HCT116 (cell line): Measurements from ENCODE around the gene EML4.
"Not testable (repeated sequence)": the region's sequence is repeated elsewhere in the genome, so short reads cannot be mapped to it uniquely, and the experiment has no call there.

ENCODE experiments used
- CBX3 ChIP-seq: IDR thresholded peaks from 2 replicates; pipeline ENCODE4 v1.6.1; 2012; ENCODE audit warnings: low read depth
- EZH2 ChIP-seq: fragments of 200-600 bp; sonication (generic); IDR thresholded peaks from 2 replicates; pipeline ENCODE4 v1.6.1; 2017; ENCODE audit warnings: antibody characterized with exemption, mixed run types
- JUND ChIP-seq: IDR thresholded peaks from 2 replicates; pipeline ENCODE4 v1.6.1; 2012
- POLR2A ChIP-seq: IDR thresholded peaks from 2 replicates; pipeline ENCODE4 v1.7.0; 2011; ENCODE audit warnings: borderline replicate concordance; ENCODE audit not compliant: insufficient read depth, insufficient read length; ENCODE audit errors: extremely low read depth
- POLR2AphosphoS5 ChIP-seq: IDR thresholded peaks from 2 replicates; pipeline ENCODE4 v1.6.1; 2011; ENCODE audit warnings: mild to moderate bottlenecking, low read depth, low read length, moderate library complexity
- SIN3A ChIP-seq: IDR thresholded peaks from 2 replicates; pipeline ENCODE4 v1.6.1; 2012; ENCODE audit warnings: low read depth
- SP1 ChIP-seq: IDR thresholded peaks from 2 replicates; pipeline ENCODE4 v1.6.1; 2012; ENCODE audit warnings: low read depth
- SRF ChIP-seq: IDR thresholded peaks from 2 replicates; pipeline ENCODE4 v1.6.1; 2012; ENCODE audit warnings: low read depth
- TCF7L2 ChIP-seq: IDR thresholded peaks from 2 replicates; pipeline ENCODE4 v1.7.0; 2011; ENCODE audit warnings: borderline replicate concordance, inconsistent platforms; ENCODE audit not compliant: insufficient read depth, insufficient read length; ENCODE audit errors: extremely low read depth
- YY1 ChIP-seq: IDR thresholded peaks from 2 replicates; pipeline ENCODE4 v1.6.1; 2011; ENCODE audit warnings: low read length, low read depth, moderate library complexity, mild to moderate bottlenecking; ENCODE audit not compliant: insufficient replicate concordance; ENCODE audit errors: extremely low read depth
- ZNF274 ChIP-seq: fragments of 200-500 bp; sonication (Bioruptor generic); IDR thresholded peaks from 2 replicates; pipeline ENCODE4 v1.6.1; 2014; ENCODE audit warnings: mild to moderate bottlenecking, low read depth, low read length, inconsistent platforms
- TF ChIP-seq, protein P1 (sequence below), 3 experiments: fragments of 200-600 bp in 1 of 3; sonication (generic) in 1 of 3; IDR thresholded peaks in 2 of 3; conservative IDR thresholded peaks in 1 of 3; 2 replicates each; pipeline ENCODE4 v1.5.1; 2012 to 2017; ENCODE audit warnings: low read depth in 2 of 3, low read length in 2 of 3, antibody characterized with exemption in 1 of 3, borderline replicate concordance in 1 of 3, control low read depth in 1 of 3, mild to moderate bottlenecking in 1 of 3, mixed read lengths in 1 of 3, mixed run types in 1 of 3, moderate library complexity in 1 of 3; ENCODE audit not compliant: insufficient read depth in 1 of 3
- TF ChIP-seq, protein P2 (sequence below): IDR thresholded peaks from 2 replicates; pipeline ENCODE4 v1.6.1; 2012; ENCODE audit warnings: low read depth

DNA sequence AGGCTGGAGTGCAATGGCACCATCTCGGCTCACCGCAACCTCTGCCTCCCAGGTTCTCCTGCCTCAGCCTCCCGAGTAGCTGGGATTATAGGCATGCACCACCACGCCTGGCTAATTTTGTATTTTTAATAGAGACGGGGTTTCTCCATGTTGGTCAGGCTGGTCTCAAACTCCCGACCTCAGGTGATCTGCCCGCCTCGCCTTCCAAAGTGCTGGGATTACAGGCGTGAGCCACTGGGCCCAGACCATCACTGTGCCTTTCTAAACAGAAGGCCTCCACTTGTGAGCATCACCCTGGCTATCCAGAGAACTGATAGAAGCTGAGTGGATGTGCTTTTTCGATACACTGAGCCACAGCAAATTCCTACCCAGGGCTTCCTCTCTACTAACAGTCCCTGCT, 38.3 kb upstream of the EML4 start:
- not testable (repeated sequence) for TF ChIP-seq ZNF274, SIN3A, JUND, EZH2, TCF7L2, YY1, CBX3, POLR2AphosphoS5, POLR2A, SP1, SRF
- TF ChIP-seq, protein P1, sequence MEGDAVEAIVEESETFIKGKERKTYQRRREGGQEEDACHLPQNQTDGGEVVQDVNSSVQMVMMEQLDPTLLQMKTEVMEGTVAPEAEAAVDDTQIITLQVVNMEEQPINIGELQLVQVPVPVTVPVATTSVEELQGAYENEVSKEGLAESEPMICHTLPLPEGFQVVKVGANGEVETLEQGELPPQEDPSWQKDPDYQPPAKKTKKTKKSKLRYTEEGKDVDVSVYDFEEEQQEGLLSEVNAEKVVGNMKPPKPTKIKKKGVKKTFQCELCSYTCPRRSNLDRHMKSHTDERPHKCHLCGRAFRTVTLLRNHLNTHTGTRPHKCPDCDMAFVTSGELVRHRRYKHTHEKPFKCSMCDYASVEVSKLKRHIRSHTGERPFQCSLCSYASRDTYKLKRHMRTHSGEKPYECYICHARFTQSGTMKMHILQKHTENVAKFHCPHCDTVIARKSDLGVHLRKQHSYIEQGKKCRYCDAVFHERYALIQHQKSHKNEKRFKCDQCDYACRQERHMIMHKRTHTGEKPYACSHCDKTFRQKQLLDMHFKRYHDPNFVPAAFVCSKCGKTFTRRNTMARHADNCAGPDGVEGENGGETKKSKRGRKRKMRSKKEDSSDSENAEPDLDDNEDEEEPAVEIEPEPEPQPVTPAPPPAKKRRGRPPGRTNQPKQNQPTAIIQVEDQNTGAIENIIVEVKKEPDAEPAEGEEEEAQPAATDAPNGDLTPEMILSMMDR (IDR thresholded peaks at IDR 0.05 in 2 of 3, conservative IDR thresholded peaks at IDR 0.05 in 1 of 3; ENCODE audit: borderline replicate concordance in 1 of 3, insufficient read depth in 1 of 3, low read depth in 2 of 3, low read length in 2 of 3) = not testable (repeated sequence)
- TF ChIP-seq, protein P2, sequence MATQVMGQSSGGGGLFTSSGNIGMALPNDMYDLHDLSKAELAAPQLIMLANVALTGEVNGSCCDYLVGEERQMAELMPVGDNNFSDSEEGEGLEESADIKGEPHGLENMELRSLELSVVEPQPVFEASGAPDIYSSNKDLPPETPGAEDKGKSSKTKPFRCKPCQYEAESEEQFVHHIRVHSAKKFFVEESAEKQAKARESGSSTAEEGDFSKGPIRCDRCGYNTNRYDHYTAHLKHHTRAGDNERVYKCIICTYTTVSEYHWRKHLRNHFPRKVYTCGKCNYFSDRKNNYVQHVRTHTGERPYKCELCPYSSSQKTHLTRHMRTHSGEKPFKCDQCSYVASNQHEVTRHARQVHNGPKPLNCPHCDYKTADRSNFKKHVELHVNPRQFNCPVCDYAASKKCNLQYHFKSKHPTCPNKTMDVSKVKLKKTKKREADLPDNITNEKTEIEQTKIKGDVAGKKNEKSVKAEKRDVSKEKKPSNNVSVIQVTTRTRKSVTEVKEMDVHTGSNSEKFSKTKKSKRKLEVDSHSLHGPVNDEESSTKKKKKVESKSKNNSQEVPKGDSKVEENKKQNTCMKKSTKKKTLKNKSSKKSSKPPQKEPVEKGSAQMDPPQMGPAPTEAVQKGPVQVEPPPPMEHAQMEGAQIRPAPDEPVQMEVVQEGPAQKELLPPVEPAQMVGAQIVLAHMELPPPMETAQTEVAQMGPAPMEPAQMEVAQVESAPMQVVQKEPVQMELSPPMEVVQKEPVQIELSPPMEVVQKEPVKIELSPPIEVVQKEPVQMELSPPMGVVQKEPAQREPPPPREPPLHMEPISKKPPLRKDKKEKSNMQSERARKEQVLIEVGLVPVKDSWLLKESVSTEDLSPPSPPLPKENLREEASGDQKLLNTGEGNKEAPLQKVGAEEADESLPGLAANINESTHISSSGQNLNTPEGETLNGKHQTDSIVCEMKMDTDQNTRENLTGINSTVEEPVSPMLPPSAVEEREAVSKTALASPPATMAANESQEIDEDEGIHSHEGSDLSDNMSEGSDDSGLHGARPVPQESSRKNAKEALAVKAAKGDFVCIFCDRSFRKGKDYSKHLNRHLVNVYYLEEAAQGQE = not testable (repeated sequence)
